HFFc6 (cell line): ENCODE results near the gene SELENOF. TPM values are rescaled to one million over a fixed set of nuclear protein-coding genes. Genes with fewer than 3 reads are reported as not detected.

Source experiments
- DNase-seq: peaks from one replicate; pipeline ENCODE4 v3.0.0-alpha.2; 2018
- H3K27ac Mint-ChIP-seq: 2 replicates; pipeline ENCODE4 v1.8.0; 2020; ENCODE audit warnings: mild to moderate bottlenecking, mixed read lengths
- H3K27me3 Mint-ChIP-seq: 2 replicates; pipeline ENCODE4 v1.8.0; 2021; ENCODE audit warnings: mild to moderate bottlenecking, moderate library complexity, mixed read lengths; ENCODE audit not compliant: insufficient read depth
- H3K36me3 Mint-ChIP-seq: 2 replicates; pipeline ENCODE4 v1.8.0; 2021; ENCODE audit warnings: low read depth, mixed read lengths
- H3K4me1 Mint-ChIP-seq: 2 replicates; pipeline ENCODE4 v1.8.0; 2020; ENCODE audit warnings: low read depth, mixed read lengths
- H3K4me3 Mint-ChIP-seq: 2 replicates; pipeline ENCODE4 v1.8.0; 2020; ENCODE audit warnings: mild to moderate bottlenecking, moderate library complexity, mixed read lengths
- H3K9me3 Mint-ChIP-seq: 2 replicates; pipeline ENCODE4 v1.8.0; 2020; ENCODE audit warnings: mild to moderate bottlenecking, mixed read lengths
- CTCF ChIP-seq: fragments of 200-600 bp; sonication (generic); IDR thresholded peaks from 2 replicates; pipeline ENCODE4 v1.5.0; 2021; ENCODE audit warnings: antibody characterized with exemption, mild to moderate bottlenecking
- total RNA-seq, 6 experiments: library from RNA; stranded (reverse); fragmentation: NEBNext Ultra II Directional; extraction: Animal tissue kit (Norgen Biotek cat#: 25700); gene quantifications; 2 replicates in 1 of 6; 3 replicates in 5 of 6; pipeline ENCODE4 v1.2.3, GENCODE V29; 2021

SELENOF gene
- total RNA-seq, 6 experiments from 2014 or later: 251 to 322 (median 278) TPM

- Mint-ChIP-seq H3K4me3 (no peak overlapping the region), H3K27ac (no peak overlapping the region), H3K9me3 (no peaks in the 10 kb centered on the region), H3K36me3 (no peaks in the 10 kb centered on the region), H3K27me3 (no peaks in the 10 kb centered on the region), H3K4me1 (peaks cover 6% of the 10 kb centered on the region; the same call in 1 of the 2 replicates)
- DNase-seq: no peak
- TF ChIP-seq CTCF: no peak
Observed at GRCh38 chr1:86942042-86942441, 28.1 kb upstream of the SELENOF start.

DNA sequence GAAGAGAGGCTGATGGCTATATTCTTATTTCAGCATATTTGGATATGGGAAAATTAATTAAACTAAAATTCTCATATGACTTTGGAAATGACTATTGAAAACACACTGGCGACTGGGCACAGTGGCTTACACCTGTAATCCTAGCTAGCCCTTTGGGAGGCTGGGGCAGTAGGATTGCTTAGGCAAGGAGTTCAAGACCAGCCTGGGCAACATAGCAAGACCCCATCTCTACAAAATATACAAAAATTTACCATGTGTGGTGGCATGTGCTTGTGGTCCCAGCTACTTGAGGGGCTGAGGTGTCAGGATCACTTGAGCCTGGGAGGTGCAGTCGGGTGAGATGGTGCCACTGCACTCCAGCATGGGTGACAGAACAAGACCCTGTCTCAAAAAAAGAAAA lies 26.7 kb upstream of the SELENOF start:
- Mint-ChIP-seq H3K9me3 (no peaks in the 10 kb centered on the region), H3K4me1 (peaks cover 6% of the 10 kb centered on the region; the same call in 1 of the 2 replicates), H3K27ac (no peak overlapping the region), H3K27me3 (no peaks in the 10 kb centered on the region), H3K4me3 (no peak overlapping the region), H3K36me3 (no peaks in the 10 kb centered on the region)
- TF ChIP-seq CTCF: no peak
- DNase-seq: no peak

- Mint-ChIP-seq H3K36me3 (no peaks in the 10 kb centered on the region), H3K27me3 (no peaks in the 10 kb centered on the region), H3K9me3 (no peaks in the 10 kb centered on the region), H3K27ac (no peak overlapping the region), H3K4me3 (no peak overlapping the region), H3K4me1 (peaks cover 6% of the 10 kb centered on the region; the same call in 1 of the 2 replicates)
- no peak for DNase-seq
- no peak for TF ChIP-seq CTCF
Observed at GRCh38 chr1:86939406-86939805, 25.5 kb upstream of the SELENOF start.

DNA sequence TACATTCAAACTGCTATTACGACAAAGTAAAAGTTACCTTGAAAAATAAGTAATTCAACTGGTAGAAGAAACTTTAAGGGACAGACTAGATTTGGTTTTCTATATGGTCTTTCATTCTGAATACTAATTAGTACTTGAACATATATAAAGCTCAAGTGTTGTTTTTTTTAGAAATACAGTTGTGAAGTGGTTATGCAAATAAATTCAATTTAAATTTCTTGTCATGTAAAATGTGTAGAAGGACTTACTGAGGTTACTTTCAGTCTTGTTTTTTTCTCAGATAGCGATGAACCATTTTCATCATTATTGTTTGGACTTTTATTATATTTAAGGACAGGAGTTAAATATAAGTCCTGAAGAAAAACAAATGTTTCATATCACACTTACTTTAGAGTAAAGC lies 24.9 kb upstream of the SELENOF start:
- no peak for DNase-seq
- Mint-ChIP-seq H3K36me3 (no peaks in the 10 kb centered on the region), H3K9me3 (no peaks in the 10 kb centered on the region), H3K27ac (no peak overlapping the region), H3K27me3 (no peaks in the 10 kb centered on the region), H3K4me1 (peaks cover 6% of the 10 kb centered on the region; the same call in 1 of the 2 replicates), H3K4me3 (no peak overlapping the region)
- TF ChIP-seq CTCF: no peak

DNA sequence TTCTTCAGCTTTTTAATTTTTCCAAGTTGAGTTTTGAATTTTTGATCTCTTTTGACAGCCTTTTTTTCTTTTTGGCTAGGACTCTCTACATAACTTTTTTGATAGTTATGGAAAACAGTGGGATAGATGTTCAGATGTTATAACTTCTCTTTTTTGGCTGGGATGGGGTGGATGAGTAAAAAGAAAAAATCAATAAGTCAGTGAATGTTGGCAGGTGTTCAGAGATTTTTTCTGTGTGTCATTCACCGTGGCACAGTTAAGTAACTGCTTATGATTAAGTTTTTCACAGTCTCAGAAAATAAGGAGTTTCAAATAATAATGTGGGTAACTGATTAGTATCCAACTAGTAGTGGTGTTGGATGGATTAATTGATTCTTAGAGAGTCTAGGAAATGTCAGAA lies 24.5 kb upstream of the SELENOF start:
- Mint-ChIP-seq H3K4me3 (no peak overlapping the region), H3K36me3 (no peaks in the 10 kb centered on the region), H3K27ac (no peak overlapping the region), H3K4me1 (peaks cover 6% of the 10 kb centered on the region; the same call in 1 of the 2 replicates), H3K27me3 (no peaks in the 10 kb centered on the region), H3K9me3 (no peaks in the 10 kb centered on the region)
- no peak for DNase-seq
- no peak for TF ChIP-seq CTCF
